Astrocyte of the spinal cord (primary cell): Measurements from ENCODE around the gene CNOT6.
"Not testable (repeated sequence)": the region's sequence is repeated elsewhere in the genome, so short reads cannot be mapped to it uniquely, and the experiment has no call there.

Experiments
- DNase-seq: peaks from one replicate; pipeline ENCODE4 v3.0.0; 2011; ENCODE audit warnings: low read depth, low spot score
- H3K4me3 ChIP-seq: 2 replicates; pipeline ENCODE4 v1.5.1; 2011; ENCODE audit warnings: low read depth, mild to moderate bottlenecking, low read length, moderate library complexity
- in situ Hi-C: cut with HindIII; loops from 2 replicates; pipeline ENCODE4 v1.10.0; 2017; ENCODE audit warnings: low sequenced_read_pairs
- TF ChIP-seq, protein P1 (sequence below): IDR thresholded peaks from 2 replicates; pipeline ENCODE4 v1.5.1; 2012; ENCODE audit warnings: low read depth, mild to moderate bottlenecking, low read length, inconsistent platforms

Gene CNOT6

DNA sequence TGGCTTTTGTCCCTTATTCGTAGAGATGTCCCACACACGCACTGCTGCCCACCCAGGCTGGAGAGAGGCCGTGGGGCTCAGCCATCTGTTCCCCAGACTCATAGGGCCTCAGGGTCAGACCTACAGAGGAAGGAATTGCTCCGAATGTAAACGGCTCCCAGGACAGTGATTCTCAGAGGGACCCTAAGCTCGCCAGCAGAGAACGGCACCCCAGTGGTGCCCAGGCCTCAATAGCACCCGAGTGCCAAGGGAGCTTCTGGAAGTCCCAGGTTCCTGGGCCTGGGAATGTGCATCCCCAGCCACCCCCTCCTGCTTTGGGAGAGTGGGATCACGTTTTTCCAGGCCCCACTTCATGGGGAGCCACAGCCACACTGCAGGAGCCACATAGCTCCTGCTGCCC is 32.9 kb upstream of the CNOT6 start:
- in situ Hi-C loops, result no loop called here

DNA sequence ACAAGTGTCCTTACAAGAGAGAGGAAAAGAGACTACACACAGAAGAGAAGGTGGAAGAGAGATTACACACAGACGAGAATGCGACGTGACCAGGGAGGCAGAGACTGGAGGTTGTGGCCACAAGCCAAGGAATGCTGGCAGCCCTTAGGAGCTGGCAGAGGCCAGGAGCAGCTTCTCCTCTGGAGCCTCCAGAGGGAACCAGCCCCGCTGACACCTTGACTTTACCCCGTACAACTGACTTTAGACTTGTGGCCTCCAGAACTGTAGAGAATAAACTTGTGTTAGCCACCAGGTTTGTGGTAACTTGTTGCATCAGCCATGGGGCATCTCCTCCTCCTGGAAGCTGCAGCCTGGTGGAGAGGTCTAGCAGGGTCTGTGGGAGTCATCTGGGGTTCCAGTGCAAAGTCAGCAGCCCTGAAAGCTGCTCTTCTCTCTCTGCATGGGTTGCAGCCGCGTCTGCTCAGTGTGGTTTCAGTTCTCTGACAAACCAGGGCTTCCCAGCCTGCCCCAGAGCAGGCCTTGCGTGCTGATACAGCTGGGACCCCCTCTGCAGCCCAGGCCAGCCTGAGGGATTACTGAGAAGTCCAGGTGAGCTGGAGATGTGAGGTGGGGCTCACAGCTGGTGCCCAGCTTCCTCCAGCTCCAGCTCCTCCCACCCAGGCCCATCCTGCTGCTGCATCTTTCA is 30.8 kb upstream of the CNOT6 start:
- no peak overlapping the region for H3K4me3 ChIP-seq
- DNase-seq, result no peak
- in situ Hi-C loops, result no loop called here
- TF ChIP-seq, protein P1, sequence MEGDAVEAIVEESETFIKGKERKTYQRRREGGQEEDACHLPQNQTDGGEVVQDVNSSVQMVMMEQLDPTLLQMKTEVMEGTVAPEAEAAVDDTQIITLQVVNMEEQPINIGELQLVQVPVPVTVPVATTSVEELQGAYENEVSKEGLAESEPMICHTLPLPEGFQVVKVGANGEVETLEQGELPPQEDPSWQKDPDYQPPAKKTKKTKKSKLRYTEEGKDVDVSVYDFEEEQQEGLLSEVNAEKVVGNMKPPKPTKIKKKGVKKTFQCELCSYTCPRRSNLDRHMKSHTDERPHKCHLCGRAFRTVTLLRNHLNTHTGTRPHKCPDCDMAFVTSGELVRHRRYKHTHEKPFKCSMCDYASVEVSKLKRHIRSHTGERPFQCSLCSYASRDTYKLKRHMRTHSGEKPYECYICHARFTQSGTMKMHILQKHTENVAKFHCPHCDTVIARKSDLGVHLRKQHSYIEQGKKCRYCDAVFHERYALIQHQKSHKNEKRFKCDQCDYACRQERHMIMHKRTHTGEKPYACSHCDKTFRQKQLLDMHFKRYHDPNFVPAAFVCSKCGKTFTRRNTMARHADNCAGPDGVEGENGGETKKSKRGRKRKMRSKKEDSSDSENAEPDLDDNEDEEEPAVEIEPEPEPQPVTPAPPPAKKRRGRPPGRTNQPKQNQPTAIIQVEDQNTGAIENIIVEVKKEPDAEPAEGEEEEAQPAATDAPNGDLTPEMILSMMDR, result no peak

More for the DNA sequence above, 32.9 kb upstream of the CNOT6 start:
- no peak overlapping the region for H3K4me3 ChIP-seq
- DNase-seq, result no peak
- TF ChIP-seq, protein P1, result no peak

DNA sequence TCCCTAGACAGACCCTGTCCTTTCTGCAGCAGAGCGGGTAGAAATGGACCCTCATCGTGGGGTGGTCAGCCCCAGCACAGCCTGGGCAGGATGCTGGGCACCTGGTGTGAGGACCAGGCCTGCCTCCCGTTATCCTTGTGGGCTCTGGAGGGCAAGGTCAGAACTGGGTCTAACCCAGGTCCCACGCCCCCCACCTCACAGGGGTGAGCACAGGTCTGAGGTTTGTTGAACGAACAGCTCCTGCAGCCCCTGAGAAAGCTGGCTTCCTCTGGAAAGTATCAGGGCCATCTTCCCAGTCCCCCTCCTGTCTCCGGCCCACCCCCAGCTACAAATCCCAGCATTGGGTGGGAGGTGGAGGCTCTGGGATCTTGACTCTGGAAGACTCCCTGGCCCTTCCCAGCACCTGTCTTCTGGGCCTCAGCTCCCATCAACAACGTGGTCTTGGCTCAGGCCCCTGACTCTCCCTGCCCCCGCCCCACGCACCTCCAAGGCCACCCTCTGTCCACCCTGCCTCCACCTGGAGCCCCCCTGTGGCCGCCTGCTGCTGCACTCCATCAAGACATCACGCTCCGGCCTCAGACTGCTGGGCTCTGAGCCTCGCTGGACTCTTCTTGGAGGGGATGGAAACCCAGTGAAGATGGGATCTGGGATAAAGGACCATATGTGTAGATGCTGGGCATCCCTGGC is 30.1 kb upstream of the CNOT6 start:
- TF ChIP-seq, protein P1, result no peak
- in situ Hi-C loops, result no loop called here
- no peak overlapping the region for H3K4me3 ChIP-seq
- no peak for DNase-seq

DNA sequence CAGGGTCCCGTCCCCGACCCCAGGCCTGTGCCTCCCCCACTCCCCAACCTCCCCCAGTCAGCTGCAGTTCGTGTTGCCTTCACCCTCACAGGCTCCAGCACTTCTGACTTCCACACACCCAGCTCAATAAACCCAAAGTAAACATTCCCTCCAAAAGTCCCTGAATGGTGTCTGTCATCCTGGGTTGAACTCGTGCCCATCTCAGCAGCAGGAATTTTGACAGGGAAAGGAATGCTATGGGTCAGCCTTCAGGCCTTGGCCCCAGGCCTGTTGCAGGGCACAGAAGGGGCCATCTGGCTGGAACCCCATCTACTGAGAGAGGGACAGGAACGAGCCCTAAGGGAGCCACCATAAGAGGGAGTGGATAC is 29.6 kb upstream of the CNOT6 start:
- DNase-seq, result no peak
- in situ Hi-C loops, result no loop called here
- no peak overlapping the region for H3K4me3 ChIP-seq
- TF ChIP-seq, protein P1, result no peak

DNA sequence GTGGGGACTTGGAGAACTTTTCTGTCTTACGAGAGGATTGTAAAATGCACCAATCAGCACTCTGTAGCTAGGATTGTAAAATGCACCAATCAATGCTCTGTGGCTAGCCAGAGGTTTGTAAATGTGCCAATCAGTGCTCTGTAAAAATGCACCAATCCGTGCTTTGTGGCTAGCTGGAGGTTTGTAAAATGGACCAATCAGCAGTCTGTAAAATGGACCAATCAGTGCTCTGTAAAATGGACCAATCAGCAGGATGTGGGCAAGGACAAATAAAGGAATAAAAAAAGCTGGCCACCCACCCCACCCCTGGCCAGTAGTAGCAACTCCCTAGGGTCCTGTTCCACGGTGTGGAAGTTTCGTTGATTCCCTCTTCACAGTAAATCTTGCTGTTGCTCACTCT is 29.1 kb upstream of the CNOT6 start:
- DNase-seq, in situ Hi-C loops, H3K4me3 ChIP-seq: not testable (repeated sequence)

DNA sequence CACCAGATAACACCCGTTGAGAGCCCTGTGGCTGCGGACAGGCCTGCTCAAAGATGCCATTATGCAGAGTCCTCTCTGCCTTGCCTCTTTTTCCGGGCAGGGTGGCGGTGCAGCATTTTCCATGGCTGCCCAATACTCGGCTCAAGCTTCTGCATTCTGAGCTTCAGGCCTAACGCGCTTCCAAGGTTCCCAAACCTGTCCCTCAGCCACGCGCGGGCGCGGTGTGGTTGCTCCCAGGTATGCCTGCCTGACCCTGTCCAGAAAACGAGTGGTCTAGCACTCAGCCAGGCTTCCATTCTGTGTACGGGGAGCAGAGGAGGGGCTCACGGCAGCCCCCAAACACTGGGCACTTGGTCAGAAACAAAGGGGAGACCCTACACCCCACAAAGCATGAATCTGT is 27.9 kb upstream of the CNOT6 start:
- no peak for DNase-seq
- H3K4me3 ChIP-seq, result no peak overlapping the region
- in situ Hi-C loops, result no loop called here
- TF ChIP-seq, protein P1, result no peak
